GM12873 (cell line): ENCODE results near the gene PDE10A.

Experiments
- TF ChIP-seq, protein P1 (sequence below): IDR thresholded peaks from 2 replicates; pipeline ENCODE4 v1.5.1; 2012; ENCODE audit warnings: low read depth, mild to moderate bottlenecking, moderate library complexity, low read length, control low read depth; ENCODE audit not compliant: insufficient read depth; ENCODE audit errors: missing control alignments

The PDE10A gene

DNA sequence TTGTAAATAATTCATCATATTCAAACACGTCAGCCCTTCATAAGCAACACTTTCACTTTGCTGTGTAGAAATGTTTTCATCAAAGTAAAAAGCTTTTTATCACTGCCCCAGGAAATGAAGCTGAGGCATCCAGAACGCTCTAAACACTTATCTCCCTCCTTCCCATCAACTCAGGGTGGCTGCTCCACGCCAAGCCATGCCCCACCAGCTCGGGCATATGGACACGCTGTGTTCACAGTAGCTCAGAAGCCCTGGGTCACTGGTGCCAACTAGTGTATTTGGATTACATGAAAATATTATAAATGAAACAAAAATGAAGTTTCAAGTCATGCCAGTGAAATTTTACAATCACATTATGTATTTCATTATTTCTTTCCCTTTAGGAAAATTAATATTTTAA is 10.3 kb downstream of the PDE10A start:
- TF ChIP-seq, protein P1, sequence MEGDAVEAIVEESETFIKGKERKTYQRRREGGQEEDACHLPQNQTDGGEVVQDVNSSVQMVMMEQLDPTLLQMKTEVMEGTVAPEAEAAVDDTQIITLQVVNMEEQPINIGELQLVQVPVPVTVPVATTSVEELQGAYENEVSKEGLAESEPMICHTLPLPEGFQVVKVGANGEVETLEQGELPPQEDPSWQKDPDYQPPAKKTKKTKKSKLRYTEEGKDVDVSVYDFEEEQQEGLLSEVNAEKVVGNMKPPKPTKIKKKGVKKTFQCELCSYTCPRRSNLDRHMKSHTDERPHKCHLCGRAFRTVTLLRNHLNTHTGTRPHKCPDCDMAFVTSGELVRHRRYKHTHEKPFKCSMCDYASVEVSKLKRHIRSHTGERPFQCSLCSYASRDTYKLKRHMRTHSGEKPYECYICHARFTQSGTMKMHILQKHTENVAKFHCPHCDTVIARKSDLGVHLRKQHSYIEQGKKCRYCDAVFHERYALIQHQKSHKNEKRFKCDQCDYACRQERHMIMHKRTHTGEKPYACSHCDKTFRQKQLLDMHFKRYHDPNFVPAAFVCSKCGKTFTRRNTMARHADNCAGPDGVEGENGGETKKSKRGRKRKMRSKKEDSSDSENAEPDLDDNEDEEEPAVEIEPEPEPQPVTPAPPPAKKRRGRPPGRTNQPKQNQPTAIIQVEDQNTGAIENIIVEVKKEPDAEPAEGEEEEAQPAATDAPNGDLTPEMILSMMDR: no peak

DNA sequence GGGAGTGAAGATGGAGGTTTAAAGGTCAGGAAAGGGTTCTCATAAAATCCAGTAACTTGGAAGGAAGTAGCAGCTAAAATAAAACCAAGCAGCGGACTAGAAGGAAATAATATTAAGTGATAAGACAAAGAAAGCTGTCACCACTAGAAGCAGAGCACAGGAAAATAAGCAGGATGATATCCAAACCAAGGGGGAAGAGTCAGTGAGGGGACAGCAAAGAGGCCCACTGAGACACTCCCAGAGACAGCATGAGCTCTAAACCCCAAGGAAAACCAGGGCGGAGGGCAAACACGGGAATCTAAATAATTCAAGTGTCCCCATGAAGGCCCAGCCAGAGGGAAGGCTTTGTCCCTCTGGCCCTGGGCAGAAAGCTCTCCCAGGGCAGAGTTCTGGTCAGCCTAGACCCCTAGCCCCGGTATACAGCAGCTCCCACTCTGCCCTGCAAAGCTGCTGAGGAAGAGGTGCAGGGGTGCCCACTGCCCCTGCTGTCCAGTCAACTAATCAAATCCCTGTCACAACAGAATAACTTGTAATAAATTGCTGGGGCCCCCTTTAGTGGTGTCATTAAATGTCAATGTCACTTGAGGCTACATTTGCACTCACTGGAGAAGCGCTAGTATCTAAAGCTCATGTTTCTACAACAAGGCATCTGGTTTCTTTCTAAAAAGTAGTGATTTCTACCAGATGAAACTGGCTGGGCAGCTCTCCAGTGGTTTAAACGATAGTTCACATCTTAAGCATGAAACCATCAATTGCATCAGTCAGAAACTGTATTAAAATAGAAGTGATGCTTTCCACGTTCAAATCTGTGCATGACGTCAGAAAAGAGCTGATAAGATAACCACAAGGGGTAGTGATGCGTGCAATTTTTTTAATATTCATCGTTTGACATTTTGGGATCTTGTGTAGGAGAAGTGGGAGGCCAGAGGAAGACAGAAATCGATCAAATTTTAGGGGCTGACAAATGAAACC is 13.6 kb downstream of the PDE10A start:
- TF ChIP-seq, protein P1: no peak

DNA sequence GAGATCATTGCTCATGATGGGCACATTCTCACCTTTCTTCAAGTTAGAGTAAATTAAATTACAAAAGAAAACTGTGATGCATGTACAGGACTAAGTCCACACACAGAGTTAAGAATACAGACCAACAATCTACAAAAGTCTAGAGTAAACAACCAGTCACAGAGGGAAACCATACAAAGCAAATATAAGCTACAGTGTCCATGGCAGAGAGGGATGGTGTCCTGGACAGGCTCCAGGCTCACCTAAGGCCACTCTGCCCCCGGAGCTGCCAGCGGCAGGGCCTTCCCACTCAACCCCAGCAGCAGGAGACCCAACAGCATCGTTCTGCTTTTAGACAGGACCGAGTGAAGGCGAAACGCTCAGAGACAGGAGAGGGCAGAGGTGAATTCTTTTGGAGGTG is 16.0 kb downstream of the PDE10A start:
- TF ChIP-seq, protein P1: no peak

GRCh38 chr6:165645919-165646318 is 17.1 kb downstream of the PDE10A start:
- TF ChIP-seq, protein P1: no peak

DNA sequence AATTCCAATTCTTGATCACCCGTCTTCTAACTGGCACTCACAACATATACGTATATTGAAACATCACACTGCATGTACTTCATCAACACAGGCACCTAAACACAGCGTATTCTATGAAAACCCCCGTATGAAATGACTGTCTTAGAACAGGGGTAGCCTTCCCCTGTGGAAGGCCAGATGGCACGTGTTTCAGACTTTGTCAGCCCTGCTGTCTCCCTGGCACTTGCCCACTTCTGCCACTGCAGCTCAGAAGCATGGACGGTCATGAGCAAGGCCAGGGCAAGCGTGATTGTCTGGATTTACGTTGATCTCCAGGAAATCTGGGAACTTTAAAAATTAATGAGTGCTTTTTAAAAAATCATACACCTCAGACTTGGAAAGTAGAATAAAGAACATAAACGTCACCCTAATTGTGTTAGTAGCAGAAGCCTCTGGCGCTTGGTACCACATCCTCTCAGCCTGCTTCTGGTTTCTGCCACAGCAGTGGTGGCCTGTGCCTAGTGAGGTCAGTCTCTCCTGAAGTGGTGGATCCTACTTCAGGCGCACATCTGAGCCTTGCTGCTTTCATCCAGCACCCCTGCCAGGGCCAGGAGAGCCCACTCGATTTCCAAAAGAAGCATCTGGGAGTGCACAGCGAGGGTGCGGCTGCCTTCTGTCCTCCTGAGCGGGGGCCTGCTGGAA is 18.3 kb downstream of the PDE10A start:
- TF ChIP-seq, protein P1: no peak

GRCh38 chr6:165643015-165643414 is 20.0 kb downstream of the PDE10A start:
- TF ChIP-seq, protein P1: no peak

DNA sequence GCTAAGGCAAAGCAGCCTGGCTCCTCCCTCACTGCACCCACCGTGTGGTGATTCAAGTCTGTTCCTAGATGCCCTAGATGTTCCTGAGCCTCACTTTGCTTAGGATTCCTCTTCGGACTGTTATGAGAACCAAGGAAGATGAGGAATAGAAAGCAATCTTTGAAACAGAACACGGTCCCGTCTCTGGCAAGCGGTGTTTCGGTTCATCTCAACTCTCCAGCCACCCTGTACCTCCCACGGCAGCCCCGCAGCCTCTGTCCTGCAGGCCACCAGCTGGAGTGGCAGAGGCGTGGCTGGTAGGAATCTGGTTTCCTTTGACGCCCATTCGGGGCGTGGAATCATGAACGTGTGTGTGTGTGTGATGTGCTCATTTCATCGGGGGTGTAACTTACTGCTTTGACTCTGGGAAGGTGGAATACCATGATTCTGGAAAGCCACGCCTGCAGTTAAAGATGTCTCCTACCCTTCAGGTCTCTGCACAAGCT is 21.3 kb downstream of the PDE10A start:
- TF ChIP-seq, protein P1: no peak
